HepG2 (cell line): ENCODE data around the gene LASP1. TPM values are rescaled to one million over a fixed set of nuclear protein-coding genes. Genes with fewer than 3 reads are reported as not detected.

Source experiments
- FOXK1 ChIP-seq: sonication (generic); formaldehyde crosslinking; IDR thresholded peaks from 2 replicates; pipeline ENCODE4 v1.4.0; 2020; ENCODE audit warnings: low read depth, missing genetic modification reagents, borderline replicate concordance
- GRHL1 ChIP-seq: sonication (generic); formaldehyde crosslinking; conservative IDR thresholded peaks from 2 replicates; pipeline ENCODE4 v1.8.0; 2022; ENCODE audit warnings: missing genetic modification reagents
- HMG20A ChIP-seq: IDR thresholded peaks from 2 replicates; pipeline ENCODE4 v1.6.1; 2016; ENCODE audit warnings: borderline replicate concordance
- HMGXB3 ChIP-seq: sonication (generic); formaldehyde crosslinking; IDR thresholded peaks from 2 replicates; pipeline ENCODE4 v1.4.0; 2020; ENCODE audit warnings: missing genetic modification reagents, borderline replicate concordance
- KDM5A ChIP-seq: fragments of 200-600 bp; sonication (generic); IDR thresholded peaks from 2 replicates; pipeline ENCODE4 v1.7.0; 2018; ENCODE audit warnings: antibody characterized with exemption, mild to moderate bottlenecking, low read length, borderline replicate concordance
- KLF12 ChIP-seq: sonication (generic); formaldehyde crosslinking; IDR thresholded peaks from 2 replicates; pipeline ENCODE4 v1.4.0; 2020; ENCODE audit warnings: missing genetic modification reagents, borderline replicate concordance
- KMT2A ChIP-seq: sonication (generic); formaldehyde crosslinking; IDR thresholded peaks from 2 replicates; pipeline ENCODE4 v1.4.0; 2020; ENCODE audit warnings: missing genetic modification reagents
- NFIB ChIP-seq: sonication (generic); formaldehyde crosslinking; IDR thresholded peaks from 2 replicates; pipeline ENCODE4 v1.9.0; 2021; ENCODE audit warnings: missing genetic modification reagents, mild to moderate bottlenecking, borderline replicate concordance
- RFXAP ChIP-seq: sonication (generic); formaldehyde crosslinking; IDR thresholded peaks from 2 replicates; pipeline ENCODE4 v1.4.0; 2020; ENCODE audit warnings: missing genetic modification reagents, borderline replicate concordance
- SKIL ChIP-seq: sonication (generic); formaldehyde crosslinking; IDR thresholded peaks from 2 replicates; pipeline ENCODE4 v1.8.0; 2022; ENCODE audit warnings: missing genetic modification reagents, mild to moderate bottlenecking, moderate library complexity, borderline replicate concordance
- TCF7L2 ChIP-seq: IDR thresholded peaks from 2 replicates; pipeline ENCODE4 v1.6.1; 2011; ENCODE audit warnings: mild to moderate bottlenecking, low read depth, low read length, moderate library complexity
- THAP11 ChIP-seq: IDR thresholded peaks from 2 replicates; pipeline ENCODE4 v1.6.1; 2016; ENCODE audit warnings: missing biosample characterization, missing genetic modification reagents
- ZKSCAN1 ChIP-seq: fragments of 150-350 bp; IDR thresholded peaks from 2 replicates; pipeline ENCODE4 v1.6.1; 2014; ENCODE audit warnings: low read length
- ZNF530 ChIP-seq: sonication (generic); formaldehyde crosslinking; IDR thresholded peaks from 2 replicates; pipeline ENCODE4 v1.5.0; 2020; ENCODE audit warnings: low read depth, mild to moderate bottlenecking, missing genetic modification reagents
- ZNF547 ChIP-seq: sonication (generic); formaldehyde crosslinking; IDR thresholded peaks from 2 replicates; pipeline ENCODE4 v1.5.1; 2020; ENCODE audit warnings: mild to moderate bottlenecking, missing genetic modification reagents
- ZNF552 ChIP-seq: sonication (generic); formaldehyde crosslinking; IDR thresholded peaks from 2 replicates; pipeline ENCODE4 v1.9.0; 2022; ENCODE audit warnings: missing genetic modification reagents, mild to moderate bottlenecking, borderline replicate concordance
- polyA plus RNA-seq, 8 experiments: library from polyadenylated mRNA; depleted of rRNA in 3 of 8; stranded (reverse) in 7 of 8; unstranded in 1 of 8; fragments of >200 nt; fragmentation: Illumina TruSeq in 4 of 8; extraction: Trizol in 4 of 8; gene quantifications; 2 replicates each; pipeline versions ENCODE4 v1.2.1 to v1.2.3, GENCODE V29; 2011 to 2016; ENCODE audit warnings: low read depth in 4 of 8, missing spikeins in 1 of 8, mixed read lengths in 1 of 8; ENCODE audit not compliant: insufficient read depth in 1 of 8
- total RNA-seq, 5 experiments: library from RNA; depleted of rRNA; stranded (reverse); fragments of >200 nt; fragmentation: Illumina TruSeq; extraction: Trizol; gene quantifications; 2 replicates each; pipeline ENCODE4 v1.2.3, GENCODE V29; 2016; ENCODE audit warnings: low read depth in 1 of 5
- TF ChIP-seq, protein P1 (sequence below): sonication (generic); formaldehyde crosslinking; IDR thresholded peaks from 2 replicates; pipeline ENCODE4 v1.4.0; 2020; ENCODE audit warnings: missing genetic modification reagents
- TF ChIP-seq, protein P2 (sequence below): sonication (generic); formaldehyde crosslinking; IDR thresholded peaks from 2 replicates; pipeline ENCODE4 v1.8.0; 2022; ENCODE audit warnings: mild to moderate bottlenecking, missing genetic modification reagents

Gene LASP1
- total and polyA plus RNA-seq, 2 of the 13 experiments (the other 11 are each of a cell fraction or from before 2014, with no cell fraction given), result 70.1 to 97.0 TPM

- TF ChIP-seq FOXK1 (CRISPR knock-in tag) (peak; percentile 75; the same call in 1 of the 2 replicates), HMGXB3 (CRISPR knock-in tag) (0 out of 2 replicates have a peak, but pooled peaks have one; percentile 20), SKIL (CRISPR knock-in tag) (no peak), KDM5A (no peak), GRHL1 (CRISPR knock-in tag) (no peak), ZNF552 (CRISPR knock-in tag) (no peak), TCF7L2 (no peak), ZNF547 (CRISPR knock-in tag) (0 out of 2 replicates have a peak, but pooled peaks have one; percentile 66), RFXAP (peak; percentile 89; the same call in 1 of the 2 replicates), KLF12 (CRISPR knock-in tag) (no peak), ZKSCAN1 (no peak), THAP11 (CRISPR knock-in tag) (peak; percentile 76), HMG20A (CRISPR knock-in tag) (peak; percentile 68; the same call in 1 of the 2 replicates), NFIB (CRISPR knock-in tag) (no peak), ZNF530 (no peak), KMT2A (CRISPR knock-in tag) (no peak)
- TF ChIP-seq, protein P1, sequence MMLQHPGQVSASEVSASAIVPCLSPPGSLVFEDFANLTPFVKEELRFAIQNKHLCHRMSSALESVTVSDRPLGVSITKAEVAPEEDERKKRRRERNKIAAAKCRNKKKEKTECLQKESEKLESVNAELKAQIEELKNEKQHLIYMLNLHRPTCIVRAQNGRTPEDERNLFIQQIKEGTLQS, result no peak
- TF ChIP-seq, protein P2, sequence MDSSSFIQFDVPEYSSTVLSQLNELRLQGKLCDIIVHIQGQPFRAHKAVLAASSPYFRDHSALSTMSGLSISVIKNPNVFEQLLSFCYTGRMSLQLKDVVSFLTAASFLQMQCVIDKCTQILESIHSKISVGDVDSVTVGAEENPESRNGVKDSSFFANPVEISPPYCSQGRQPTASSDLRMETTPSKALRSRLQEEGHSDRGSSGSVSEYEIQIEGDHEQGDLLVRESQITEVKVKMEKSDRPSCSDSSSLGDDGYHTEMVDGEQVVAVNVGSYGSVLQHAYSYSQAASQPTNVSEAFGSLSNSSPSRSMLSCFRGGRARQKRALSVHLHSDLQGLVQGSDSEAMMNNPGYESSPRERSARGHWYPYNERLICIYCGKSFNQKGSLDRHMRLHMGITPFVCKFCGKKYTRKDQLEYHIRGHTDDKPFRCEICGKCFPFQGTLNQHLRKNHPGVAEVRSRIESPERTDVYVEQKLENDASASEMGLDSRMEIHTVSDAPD, result no peak
These were observed 45.1 kb downstream of the LASP1 start (continued) for GRCh38 chr17:38914741-38915638.
